Body of pancreas (tissue), 4 donors: ENCODE measurements around the gene BMP8B. TPM values are rescaled to one million over a fixed set of nuclear protein-coding genes. Genes with fewer than 3 reads are reported as not detected.

ENCODE experiments used
- ATAC-seq: fragments of 150-250 bp; one replicate; pipeline ENCODE4 v1.9.1; 2016
- DNase-seq, 4 donors: peaks; one replicate each; pipeline ENCODE4 v3.0.0-alpha.2; 2019
- H3K27ac ChIP-seq, 4 donors: fragments of 200-600 bp; sonication (generic); 1 replicate in 3 of 4; 2 replicates in 1 of 4; pipeline versions ENCODE4 v1.5.1 to v1.6.1; 2016 to 2019; ENCODE audit warnings: mild to moderate bottlenecking in 1 of 4, mixed read lengths in 1 of 4, moderate library complexity in 1 of 4
- H3K27me3 ChIP-seq, 2 donors: fragments of 200-600 bp; sonication (generic); one replicate each; pipeline ENCODE4 v1.6.0; 2016; ENCODE audit warnings: mild to moderate bottlenecking in 1 of 2
- H3K36me3 ChIP-seq, 2 donors: fragments of 200-600 bp; sonication (generic); replicated peaks in 1 of 2; 2 replicates each; pipeline ENCODE4 v1.5.1; 2016; ENCODE audit warnings: low read depth in 2 of 2; ENCODE audit not compliant: insufficient read depth in 1 of 2
- H3K4me1 ChIP-seq: fragments of 200-600 bp; sonication (generic); one replicate; pipeline ENCODE4 v1.6.0; 2016
- H3K4me3 ChIP-seq, 2 donors: fragments of 200-600 bp; sonication (generic); 1 replicate in 1 of 2; 2 replicates in 1 of 2; pipeline ENCODE4 v1.5.1; 2016 to 2019
- H3K9me3 ChIP-seq, 3 donors: fragments of 200-600 bp; sonication (generic); 1 replicate in 2 of 3; 2 replicates in 1 of 3; pipeline ENCODE4 v1.5.1; 2016
- POLR2A ChIP-seq, 3 donors: fragments of 450-650 bp; IDR thresholded peaks; one replicate each; pipeline ENCODE4 v1.6.1; 2016; ENCODE audit warnings: antibody characterized with exemption in 3 of 3, mild to moderate bottlenecking in 2 of 3
- WGBS, 2 donors: methylation state at CpG; one replicate each; pipeline ENCODE4 v1.1.5; 2017; 5-methylcytosine and 5-hydroxymethylcytosine counted together
- intact Hi-C: fragments of 100-400 bp; cut with DNase I; formaldehyde crosslinking; loops from one replicate; pipeline ENCODE4 v1.15.1; 2023
- total RNA-seq, 2 donors: library from RNA; depleted of rRNA; stranded (reverse); fragments of >200 nt; gene quantifications; one replicate each; pipeline ENCODE4 v1.1.0, GENCODE V29; 2016
- TF ChIP-seq, protein P1 (sequence below), 7 experiments: fragments of 450-650 bp in 4 of 7; fragments of 200-600 bp in 3 of 7; sonication (generic) in 3 of 7; IDR thresholded peaks; one replicate each; pipeline ENCODE4 v1.5.1; 2016 to 2019; ENCODE audit warnings: antibody characterized with exemption in 7 of 7

The BMP8B gene
- total RNA-seq, 2 donors from 2014 or later = 2.3 to 5.4 TPM

DNA sequence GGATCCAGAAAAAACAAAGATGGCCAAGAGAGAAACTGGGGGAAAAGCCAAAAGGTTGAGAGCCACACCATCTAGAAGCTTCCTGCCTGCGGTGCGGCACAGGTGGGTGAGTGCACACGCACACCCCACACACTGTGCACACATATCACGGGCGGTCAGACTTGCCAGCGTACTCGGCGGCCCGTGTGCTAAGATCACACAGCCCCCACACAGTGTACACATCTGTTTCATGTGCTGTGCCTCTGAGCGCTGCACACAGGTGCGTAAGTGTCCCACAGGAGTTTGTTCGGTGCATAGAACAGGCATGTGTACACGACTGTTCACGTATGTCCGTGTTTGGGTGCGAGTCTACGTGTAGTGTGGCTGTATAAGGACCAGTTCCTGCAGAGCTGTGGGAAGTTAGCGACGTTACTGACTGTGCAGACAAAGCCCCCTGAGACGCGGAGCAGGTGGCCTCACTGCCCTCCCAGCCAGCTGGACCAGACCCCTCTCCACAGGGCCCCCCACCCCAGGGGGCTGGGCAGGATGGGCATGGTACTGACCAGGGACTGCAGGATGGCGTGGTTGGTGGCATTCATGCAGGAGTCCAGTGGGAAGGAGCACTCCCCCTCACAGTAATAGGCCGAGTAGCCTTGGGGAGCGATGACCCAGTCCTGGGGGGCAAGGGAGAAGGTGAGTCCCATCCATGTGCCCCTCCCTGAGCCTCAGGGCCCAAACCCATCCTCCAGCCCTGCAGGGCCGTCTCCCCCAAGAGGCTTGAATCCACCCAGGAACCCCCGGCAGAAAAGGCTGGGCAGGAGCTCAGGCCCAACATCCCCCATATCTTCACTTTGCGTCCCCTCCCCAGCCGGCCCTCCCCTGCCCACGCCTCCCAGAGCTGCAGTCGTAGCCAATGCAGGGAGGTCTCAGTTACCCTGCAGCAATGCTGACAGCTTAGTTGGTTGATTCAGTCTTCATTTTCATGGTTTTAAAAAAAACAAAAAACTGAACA is 25.8 kb downstream of the BMP8B start:
- Histone ChIP-seq H3K9me3 (no peaks in the 10 kb centered on the region), H3K27ac (no peak overlapping the region), H3K4me3 (no peak overlapping the region), H3K36me3 (peaks cover 0 to 1% of the 10 kb centered on the region in 2 donors), H3K4me1 (no peaks in the 10 kb centered on the region), H3K27me3 (no peaks in the 10 kb centered on the region)
- no peak for TF ChIP-seq POLR2A (IDR thresholded peaks at IDR 0.05)
- TF ChIP-seq, protein P1, sequence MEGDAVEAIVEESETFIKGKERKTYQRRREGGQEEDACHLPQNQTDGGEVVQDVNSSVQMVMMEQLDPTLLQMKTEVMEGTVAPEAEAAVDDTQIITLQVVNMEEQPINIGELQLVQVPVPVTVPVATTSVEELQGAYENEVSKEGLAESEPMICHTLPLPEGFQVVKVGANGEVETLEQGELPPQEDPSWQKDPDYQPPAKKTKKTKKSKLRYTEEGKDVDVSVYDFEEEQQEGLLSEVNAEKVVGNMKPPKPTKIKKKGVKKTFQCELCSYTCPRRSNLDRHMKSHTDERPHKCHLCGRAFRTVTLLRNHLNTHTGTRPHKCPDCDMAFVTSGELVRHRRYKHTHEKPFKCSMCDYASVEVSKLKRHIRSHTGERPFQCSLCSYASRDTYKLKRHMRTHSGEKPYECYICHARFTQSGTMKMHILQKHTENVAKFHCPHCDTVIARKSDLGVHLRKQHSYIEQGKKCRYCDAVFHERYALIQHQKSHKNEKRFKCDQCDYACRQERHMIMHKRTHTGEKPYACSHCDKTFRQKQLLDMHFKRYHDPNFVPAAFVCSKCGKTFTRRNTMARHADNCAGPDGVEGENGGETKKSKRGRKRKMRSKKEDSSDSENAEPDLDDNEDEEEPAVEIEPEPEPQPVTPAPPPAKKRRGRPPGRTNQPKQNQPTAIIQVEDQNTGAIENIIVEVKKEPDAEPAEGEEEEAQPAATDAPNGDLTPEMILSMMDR (IDR thresholded peaks at IDR 0.05) = no peak
- DNase-seq (no peak), ATAC-seq (no peak)
- WGBS, 2 donors = 90 to 91% methylated on average over 16 to 28 of the region's 30 CpGs
- intact Hi-C loops = no loop called here

DNA sequence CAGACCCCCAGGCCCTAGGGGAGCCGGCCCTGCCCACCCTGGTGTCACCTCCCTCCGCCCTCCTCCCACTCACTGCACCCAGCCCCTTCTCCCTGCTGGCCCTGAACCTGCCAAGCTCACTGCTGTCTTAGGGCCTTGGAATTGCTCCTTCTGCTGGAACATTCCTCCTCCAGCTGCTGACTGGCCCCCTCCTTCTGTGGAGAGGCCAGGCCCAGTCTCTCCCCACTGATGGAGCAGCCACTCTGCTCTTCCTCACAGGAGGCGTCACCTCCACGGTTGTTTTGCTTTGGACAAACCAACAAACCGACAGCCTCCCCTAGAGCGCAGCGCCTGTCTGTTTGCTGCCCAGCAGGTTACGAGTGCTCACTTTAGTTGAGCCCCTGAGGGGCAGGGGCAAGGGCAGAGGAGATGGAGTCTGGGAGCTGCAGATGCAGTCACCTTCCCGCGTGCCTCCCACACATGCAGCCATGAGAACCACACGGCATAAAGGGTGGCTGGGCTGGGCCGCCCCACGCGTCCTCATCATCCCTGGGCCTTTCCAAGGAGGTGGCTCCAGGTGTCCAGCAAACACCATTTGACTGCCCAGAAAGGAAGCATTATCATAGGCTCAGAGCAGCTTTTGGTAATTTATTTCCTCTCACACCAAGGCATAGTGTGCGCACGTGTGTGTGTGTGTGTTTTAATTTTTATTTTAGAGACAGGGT is 27.0 kb downstream of the BMP8B start:
- no peaks in the 10 kb centered on the region for H3K4me1 ChIP-seq
- H3K27ac ChIP-seq = no peak overlapping the region
- ATAC-seq = no peak
- DNase-seq = no peak
- H3K36me3 ChIP-seq = peaks cover 0 to 1% of the 10 kb centered on the region in 2 donors
- intact Hi-C loops = no loop called here
- no peak for TF ChIP-seq POLR2A (IDR thresholded peaks at IDR 0.05)
- TF ChIP-seq, protein P1 (IDR thresholded peaks at IDR 0.05) = no peak
- 82 to 88% methylated on average over 6 to 16 of the region's 16 CpGs for WGBS, 2 donors
- no peaks in the 10 kb centered on the region for H3K9me3 ChIP-seq
- no peak overlapping the region for H3K4me3 ChIP-seq
- H3K27me3 ChIP-seq = no peaks in the 10 kb centered on the region

GRCh38 chr1:39761016-39761415 is 27.6 kb downstream of the BMP8B start:
- Histone ChIP-seq H3K36me3 (peaks cover 0 to 1% of the 10 kb centered on the region in 2 donors), H3K9me3 (no peaks in the 10 kb centered on the region), H3K27me3 (no peaks in the 10 kb centered on the region), H3K27ac (no peak overlapping the region), H3K4me1 (no peaks in the 10 kb centered on the region), H3K4me3 (no peak overlapping the region)
- no peak for DNase-seq
- WGBS, 2 donors = 81 to 88% methylated on average over 9 of the region's 9 CpGs
- TF ChIP-seq, protein P1 (IDR thresholded peaks at IDR 0.05) = no peak
- TF ChIP-seq POLR2A (IDR thresholded peaks at IDR 0.05) = no peak
- intact Hi-C loops = no loop called here
- ATAC-seq = no peak

GRCh38 chr1:39760074-39761008 is 28.3 kb downstream of the BMP8B start:
- no peak for ATAC-seq
- Histone ChIP-seq H3K36me3 (peaks cover 0 to 3% of the 10 kb centered on the region in 2 donors), H3K9me3 (no peaks in the 10 kb centered on the region), H3K27me3 (no peaks in the 10 kb centered on the region), H3K4me3 (no peak overlapping the region), H3K4me1 (no peaks in the 10 kb centered on the region), H3K27ac (no peak overlapping the region)
- no peak for DNase-seq
- WGBS, 2 donors = 94% methylated on average over 6 to 14 of the region's 16 CpGs
- TF ChIP-seq, protein P1 (IDR thresholded peaks at IDR 0.05) = no peak
- intact Hi-C loops = no loop called here
